Keratinocyte (primary cell): ENCODE data around the gene RFC4. TPM values are rescaled to one million over a fixed set of nuclear protein-coding genes. Genes with fewer than 3 reads are reported as not detected.

ENCODE experiments used
- DNase-seq: peaks from one replicate; pipeline ENCODE4 v3.0.0-alpha.2; 2011; ENCODE audit warnings: low read depth, missing footprints, low spot score
- FAIRE-seq: peaks from 2 replicates; lab custom pipeline; 2011; peaks lifted over from hg19 to GRCh38; lab: Jason Lieb, UNC
- H2AFZ ChIP-seq: 2 replicates; pipeline ENCODE4 v1.6.0; 2012; ENCODE audit warnings: low read length, control low read depth, inconsistent platforms; ENCODE audit not compliant: control insufficient read depth
- H3K27ac ChIP-seq: 2 replicates; pipeline ENCODE4 v1.5.1; 2011; ENCODE audit warnings: low read length; ENCODE audit not compliant: control insufficient read depth, insufficient read depth
- H3K27me3 ChIP-seq: 3 replicates; pipeline ENCODE4 v1.6.0; 2011; ENCODE audit warnings: low read length; ENCODE audit not compliant: control insufficient read depth, insufficient read depth; ENCODE audit errors: extremely low read depth
- H3K36me3 ChIP-seq, 2 experiments: 2 replicates in 1 of 2; 3 replicates in 1 of 2; pipeline ENCODE4 v1.5.1; 2011; ENCODE audit warnings: low read length in 2 of 2, mild to moderate bottlenecking in 1 of 2; ENCODE audit not compliant: control insufficient read depth in 2 of 2, insufficient read depth in 2 of 2; ENCODE audit errors: extremely low read depth in 1 of 2
- H3K4me1 ChIP-seq: 3 replicates; pipeline ENCODE4 v1.5.1; 2011; ENCODE audit warnings: low read length; ENCODE audit not compliant: control insufficient read depth, insufficient read depth; ENCODE audit errors: extremely low read depth
- H3K4me2 ChIP-seq: 3 replicates; pipeline ENCODE4 v1.6.0; 2011; ENCODE audit warnings: low read depth, low read length; ENCODE audit not compliant: control insufficient read depth, insufficient read depth; ENCODE audit errors: extremely low read depth
- H3K4me3 ChIP-seq, 3 experiments: fragments of 200-600 bp in 1 of 3; sonication (generic) in 1 of 3; 2 replicates in 2 of 3; 3 replicates in 1 of 3; pipeline ENCODE4 v1.5.1; 2011 to 2016; ENCODE audit warnings: low read length in 3 of 3, mild to moderate bottlenecking in 3 of 3, control low read depth in 2 of 3, inconsistent platforms in 1 of 3, low read depth in 1 of 3, mixed read lengths in 1 of 3, mixed run types in 1 of 3, moderate library complexity in 1 of 3; ENCODE audit not compliant: control insufficient read depth in 2 of 3, insufficient read depth in 2 of 3; ENCODE audit errors: extremely low read depth in 1 of 3
- H3K79me2 ChIP-seq: 2 replicates; pipeline ENCODE4 v1.6.0; 2012; ENCODE audit warnings: low read length; ENCODE audit not compliant: control insufficient read depth, insufficient read depth
- H3K9ac ChIP-seq: 3 replicates; pipeline ENCODE4 v1.6.0; 2011; ENCODE audit warnings: low read length; ENCODE audit not compliant: control insufficient read depth, insufficient read depth; ENCODE audit errors: extremely low read depth
- H3K9me1 ChIP-seq: 3 replicates; pipeline ENCODE4 v1.6.0; 2011; ENCODE audit warnings: low read length; ENCODE audit not compliant: control insufficient read depth, insufficient read depth; ENCODE audit errors: extremely low read depth
- H3K9me3 ChIP-seq: 2 replicates; pipeline ENCODE4 v1.5.1; 2012; ENCODE audit warnings: low read depth, low read length; ENCODE audit not compliant: control insufficient read depth
- H4K20me1 ChIP-seq: 3 replicates; pipeline ENCODE4 v1.6.0; 2011; ENCODE audit warnings: low read length; ENCODE audit not compliant: control insufficient read depth, insufficient read depth; ENCODE audit errors: extremely low read depth
- EZH2 ChIP-seq: IDR thresholded peaks from one replicate; pipeline ENCODE4 v1.6.1; 2012; ENCODE audit warnings: inconsistent platforms, mild to moderate bottlenecking, low read length, moderate library complexity
- dilution Hi-C: fragments of 300-500 bp; cut with MboI; formaldehyde crosslinking; loops from one replicate; pipeline ENCODE4 v1.7.0; 2020; ENCODE audit warnings: low sequenced_read_pairs; ENCODE audit not compliant: extremely low pct_ligation_motif_present
- polyA plus RNA-seq, 5 experiments: library from polyadenylated mRNA; depleted of rRNA in 3 of 5; stranded (reverse) in 3 of 5; stranded (forward) in 1 of 5; unstranded in 1 of 5; fragments of >200 nt; gene quantifications; 1 replicate in 1 of 5; 2 replicates in 3 of 5; 3 replicates in 1 of 5; pipeline versions ENCODE4 v1.2.1 to v1.2.3, GENCODE V29; 2011 to 2012; ENCODE audit warnings: missing spikeins in 2 of 5, low read depth in 1 of 5, low replicate concordance in 1 of 5
- TF ChIP-seq, protein P1 (sequence below), 3 experiments: IDR thresholded peaks in 1 of 3; conservative IDR thresholded peaks in 1 of 3; optimal IDR thresholded peaks in 1 of 3; 2 replicates in 2 of 3; 3 replicates in 1 of 3; pipeline versions ENCODE3 to v1.5.1; 2011; ENCODE audit warnings: low read length in 3 of 3, mild to moderate bottlenecking in 3 of 3, moderate library complexity in 2 of 3, control low read depth in 1 of 3, inconsistent platforms in 1 of 3; ENCODE audit not compliant: insufficient read depth in 2 of 3; ENCODE audit errors: extremely low read depth in 1 of 3

RFC4 gene
- polyA plus RNA-seq, 1 donor (not counting 4 experiments of a cell fraction or from before 2014, with no cell fraction given), result 22.8 TPM

- H3K9ac ChIP-seq, result peak overlapping the region; percentile 100
- no peaks in the 10 kb centered on the region for H3K9me3 ChIP-seq
- peak overlapping the region; percentile 93 to 99 (median 98) for H3K4me3 ChIP-seq
- peaks cover 45% of the 10 kb centered on the region for H3K79me2 ChIP-seq
- peaks cover 19% of the 10 kb centered on the region for H3K4me1 ChIP-seq
- H3K27me3 ChIP-seq, result no peaks in the 10 kb centered on the region
- H3K9me1 ChIP-seq, result no peaks in the 10 kb centered on the region
- dilution Hi-C loops, result no loop called here
- peak overlapping the region; percentile 88 for H3K4me2 ChIP-seq
- no peak for FAIRE-seq
- peaks cover 50% of the 10 kb centered on the region for H4K20me1 ChIP-seq
- no peak for DNase-seq
- no peak overlapping the region for H2AFZ ChIP-seq
- TF ChIP-seq EZH2, result no peak
- TF ChIP-seq, protein P1, sequence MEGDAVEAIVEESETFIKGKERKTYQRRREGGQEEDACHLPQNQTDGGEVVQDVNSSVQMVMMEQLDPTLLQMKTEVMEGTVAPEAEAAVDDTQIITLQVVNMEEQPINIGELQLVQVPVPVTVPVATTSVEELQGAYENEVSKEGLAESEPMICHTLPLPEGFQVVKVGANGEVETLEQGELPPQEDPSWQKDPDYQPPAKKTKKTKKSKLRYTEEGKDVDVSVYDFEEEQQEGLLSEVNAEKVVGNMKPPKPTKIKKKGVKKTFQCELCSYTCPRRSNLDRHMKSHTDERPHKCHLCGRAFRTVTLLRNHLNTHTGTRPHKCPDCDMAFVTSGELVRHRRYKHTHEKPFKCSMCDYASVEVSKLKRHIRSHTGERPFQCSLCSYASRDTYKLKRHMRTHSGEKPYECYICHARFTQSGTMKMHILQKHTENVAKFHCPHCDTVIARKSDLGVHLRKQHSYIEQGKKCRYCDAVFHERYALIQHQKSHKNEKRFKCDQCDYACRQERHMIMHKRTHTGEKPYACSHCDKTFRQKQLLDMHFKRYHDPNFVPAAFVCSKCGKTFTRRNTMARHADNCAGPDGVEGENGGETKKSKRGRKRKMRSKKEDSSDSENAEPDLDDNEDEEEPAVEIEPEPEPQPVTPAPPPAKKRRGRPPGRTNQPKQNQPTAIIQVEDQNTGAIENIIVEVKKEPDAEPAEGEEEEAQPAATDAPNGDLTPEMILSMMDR (optimal IDR thresholded peaks at IDR 0.05 in 1 of 3, IDR thresholded peaks at IDR 0.05 in 1 of 3, conservative IDR thresholded peaks at IDR 0.05 in 1 of 3; ENCODE audit: extremely low read depth in 1 of 3, insufficient read depth in 2 of 3, low read length in 3 of 3), result no peak
- H3K27ac ChIP-seq, result no peak overlapping the region
- H3K36me3 ChIP-seq, result peaks cover 37 to 52% of the 10 kb centered on the region in 2 experiments
Measured at GRCh38 chr3:186786922-186787321, 19.4 kb downstream of the RFC4 start.

GRCh38 chr3:186785495-186786018 is 20.7 kb downstream of the RFC4 start:
- TF ChIP-seq EZH2, result no peak
- TF ChIP-seq, protein P1 (optimal IDR thresholded peaks at IDR 0.05 in 1 of 3, IDR thresholded peaks at IDR 0.05 in 1 of 3, conservative IDR thresholded peaks at IDR 0.05 in 1 of 3; ENCODE audit: extremely low read depth in 1 of 3, insufficient read depth in 2 of 3, low read length in 3 of 3), result no peak
- Histone ChIP-seq H3K4me1 (peaks cover 19% of the 10 kb centered on the region), H2AFZ (no peak overlapping the region), H4K20me1 (peaks cover 46% of the 10 kb centered on the region), H3K4me2 (peak overlapping the region; percentile 88), H3K9me1 (no peaks in the 10 kb centered on the region), H3K36me3 (peaks cover 37 to 49% of the 10 kb centered on the region in 2 experiments), H3K79me2 (peaks cover 45% of the 10 kb centered on the region), H3K4me3 (peak overlapping the region; percentile 93 to 99 (median 98)), H3K9me3 (no peaks in the 10 kb centered on the region), H3K27ac (peak overlapping the region; percentile 100), H3K9ac (peak overlapping the region; percentile 100), H3K27me3 (no peaks in the 10 kb centered on the region)
- no peak for FAIRE-seq
- dilution Hi-C loops, result no loop called here
- DNase-seq, result no peak
